ENCODE data around the gene HEG1. TPM values are rescaled to one million over a fixed set of nuclear protein-coding genes. Genes with fewer than 3 reads are reported as not detected.

HEG1 gene
- total RNA-seq, 3 donors from 2014 or later (not counting 1 experiment from before 2014, with no cell fraction given): 52.1 to 83.5 (median 68.1) TPM

- no peak overlapping the region for H3K27ac Mint-ChIP-seq
- H3K36me3 Mint-ChIP-seq: peaks cover 10% of the 10 kb centered on the region
- intact Hi-C loops (cut with micrococcal nuclease): no loop called here
These were observed 79.4 kb downstream of the HEG1 start for GRCh38 chr3:124976383-124976782.

GRCh38 chr3:124974691-124975090 lies 81.1 kb downstream of the HEG1 start:
- ATAC-seq: peak; percentile 36 to 42 (median 41)
- H3K27me3 Mint-ChIP-seq (ENCODE audit: low read depth in 2 of 2): no peaks in the 10 kb centered on the region
- intact Hi-C loops (cut with micrococcal nuclease): no loop called here
- no peaks in the 10 kb centered on the region for H3K9me3 Mint-ChIP-seq
- H3K36me3 Mint-ChIP-seq: peaks cover 20% of the 10 kb centered on the region
- peaks cover 23 to 29% of the 10 kb centered on the region in 2 donors for H3K4me1 Mint-ChIP-seq
- Histone ChIP-seq H3K4me3 (ENCODE audit: low read length) (no peak overlapping the region), H3K27me3 (ENCODE audit: control insufficient read depth, insufficient read depth, low read length) (no peaks in the 10 kb centered on the region), H3K4me1 (ENCODE audit: control insufficient read depth, insufficient read depth, low read length) (peaks cover 11% of the 10 kb centered on the region), H3K27ac (ENCODE audit: low read length) (no peak overlapping the region), H3K9me3 (ENCODE audit: control insufficient read depth, insufficient read depth, low read length) (no peaks in the 10 kb centered on the region), H3K36me3 (ENCODE audit: control insufficient read depth, insufficient read depth, low read length) (peaks cover 61% of the 10 kb centered on the region)
- DNase-seq: no peak
- no peak overlapping the region for H3K4me3 Mint-ChIP-seq
- peak overlapping the region; percentile 10 to 50 for H3K27ac Mint-ChIP-seq
- TF ChIP-seq CTCF (IDR thresholded peaks at IDR 0.05): no peak
- WGBS (ENCODE audit: insufficient coverage): 100% methylated on average over 2 of the region's 2 CpGs

More at GRCh38 chr3:124976383-124976782, 79.4 kb downstream of the HEG1 start:
- H3K36me3 ChIP-seq (ENCODE audit: control insufficient read depth, insufficient read depth, low read length): peaks cover 45% of the 10 kb centered on the region
- peaks cover 13% of the 10 kb centered on the region for H3K4me1 ChIP-seq (ENCODE audit: control insufficient read depth, insufficient read depth, low read length)
- no peaks in the 10 kb centered on the region for H3K9me3 ChIP-seq (ENCODE audit: control insufficient read depth, insufficient read depth, low read length)
- H3K27ac ChIP-seq (ENCODE audit: low read length): no peak overlapping the region
- Mint-ChIP-seq H3K4me1 (peaks cover 29 to 36% of the 10 kb centered on the region in 2 donors), H3K27me3 (ENCODE audit: low read depth in 2 of 2) (no peaks in the 10 kb centered on the region), H3K4me3 (no peak overlapping the region), H3K9me3 (no peaks in the 10 kb centered on the region)
- peak in 2 of 3 donors; percentile 60 to 69 for ATAC-seq
- no peaks in the 10 kb centered on the region for H3K27me3 ChIP-seq (ENCODE audit: control insufficient read depth, insufficient read depth, low read length)
- WGBS (ENCODE audit: insufficient coverage): 73% methylated on average over 6 of the region's 6 CpGs
- TF ChIP-seq CTCF (IDR thresholded peaks at IDR 0.05): no peak
- DNase-seq: no peak
- H3K4me3 ChIP-seq (ENCODE audit: low read length): no peak overlapping the region

- H3K36me3 Mint-ChIP-seq: peaks cover 21% of the 10 kb centered on the region
- peaks cover 75% of the 10 kb centered on the region for H3K36me3 ChIP-seq (ENCODE audit: control insufficient read depth, insufficient read depth, low read length)
- intact Hi-C loops (cut with micrococcal nuclease): no loop called here
These were observed 82.5 kb downstream of the HEG1 start for GRCh38 chr3:124973290-124973689.

More at GRCh38 chr3:124973290-124973689, 82.5 kb downstream of the HEG1 start:
- H3K4me3 Mint-ChIP-seq: no peak overlapping the region
- H3K27ac ChIP-seq (ENCODE audit: low read length): no peak overlapping the region
- no peak overlapping the region for H3K4me3 ChIP-seq (ENCODE audit: low read length)
- ATAC-seq (no peak), DNase-seq (no peak)
- TF ChIP-seq CTCF (IDR thresholded peaks at IDR 0.05): no peak
- H3K9me3 Mint-ChIP-seq: no peaks in the 10 kb centered on the region
- H3K4me1 Mint-ChIP-seq: peaks cover 26 to 28% of the 10 kb centered on the region in 2 donors
- H3K27me3 Mint-ChIP-seq (ENCODE audit: low read depth in 2 of 2): no peaks in the 10 kb centered on the region
- no peaks in the 10 kb centered on the region for H3K9me3 ChIP-seq (ENCODE audit: control insufficient read depth, insufficient read depth, low read length)
- H3K4me1 ChIP-seq (ENCODE audit: control insufficient read depth, insufficient read depth, low read length): peaks cover 11% of the 10 kb centered on the region
- H3K27ac Mint-ChIP-seq: no peak overlapping the region
- H3K27me3 ChIP-seq (ENCODE audit: control insufficient read depth, insufficient read depth, low read length): no peaks in the 10 kb centered on the region

All from natural killer cell (primary cell).